Prostate gland (tissue), 2 donors: Measurements from ENCODE around the gene FER. TPM values are rescaled to one million over a fixed set of nuclear protein-coding genes. Genes with fewer than 3 reads are reported as not detected.

ENCODE experiments used
- DNase-seq: peaks from one replicate; pipeline ENCODE4 v3.0.0-alpha.2; 2019; ENCODE audit warnings: low spot score
- H3K27ac ChIP-seq, 2 donors: fragments of 200-600 bp; sonication (generic); 2 replicates each; pipeline ENCODE4 v1.5.1; 2017 to 2019
- H3K27me3 ChIP-seq: fragments of 200-600 bp; sonication (generic); replicated peaks from 2 replicates; pipeline ENCODE4 v1.5.1; 2019; ENCODE audit not compliant: insufficient read depth
- H3K36me3 ChIP-seq, 2 donors: fragments of 200-600 bp; sonication (generic); 1 replicate in 1 of 2; 2 replicates in 1 of 2; pipeline versions ENCODE4 v1.5.1 to v1.8.1; 2017 to 2019
- H3K4me1 ChIP-seq: fragments of 200-600 bp; sonication (generic); replicated peaks from 2 replicates; pipeline ENCODE4 v1.5.1; 2019
- H3K4me3 ChIP-seq, 2 donors: fragments of 200-600 bp; sonication (generic); 2 replicates each; pipeline ENCODE4 v1.5.1; 2017 to 2019
- H3K9me3 ChIP-seq: fragments of 200-600 bp; sonication (generic); 2 replicates; pipeline ENCODE4 v1.5.1; 2017
- POLR2A ChIP-seq: fragments of 450-650 bp; IDR thresholded peaks from one replicate; pipeline ENCODE4 v1.6.1; 2016; ENCODE audit warnings: antibody characterized with exemption, mild to moderate bottlenecking
- POLR2AphosphoS5 ChIP-seq: sonication (generic); formaldehyde crosslinking; IDR thresholded peaks from one replicate; pipeline ENCODE4 v1.6.1; 2017; ENCODE audit warnings: antibody characterized with exemption
- WGBS: methylation state at CpG from one replicate; pipeline ENCODE4 v1.1.5; 2018; 5-methylcytosine and 5-hydroxymethylcytosine counted together
- intact Hi-C: fragments of 100-400 bp; cut with DNase I; formaldehyde crosslinking; loops from one replicate; pipeline ENCODE4 v1.14.2; 2022
- total RNA-seq, 2 donors: library from RNA; depleted of rRNA; stranded (reverse); fragments of >200 nt; gene quantifications; one replicate each; pipeline ENCODE4 v1.1.0, GENCODE V29; 2016
- TF ChIP-seq, protein P1 (sequence below), 4 experiments: fragments of 200-600 bp in 2 of 4; fragments of 450-650 bp in 2 of 4; sonication (generic) in 2 of 4; IDR thresholded peaks; 1 replicate in 3 of 4; 2 replicates in 1 of 4; pipeline ENCODE4 v1.5.1; 2016 to 2019; ENCODE audit warnings: antibody characterized with exemption in 4 of 4, mild to moderate bottlenecking in 2 of 4, moderate library complexity in 2 of 4

Gene FER
- total RNA-seq, 2 donors from 2014 or later: 9.1 to 36.0 TPM

DNA sequence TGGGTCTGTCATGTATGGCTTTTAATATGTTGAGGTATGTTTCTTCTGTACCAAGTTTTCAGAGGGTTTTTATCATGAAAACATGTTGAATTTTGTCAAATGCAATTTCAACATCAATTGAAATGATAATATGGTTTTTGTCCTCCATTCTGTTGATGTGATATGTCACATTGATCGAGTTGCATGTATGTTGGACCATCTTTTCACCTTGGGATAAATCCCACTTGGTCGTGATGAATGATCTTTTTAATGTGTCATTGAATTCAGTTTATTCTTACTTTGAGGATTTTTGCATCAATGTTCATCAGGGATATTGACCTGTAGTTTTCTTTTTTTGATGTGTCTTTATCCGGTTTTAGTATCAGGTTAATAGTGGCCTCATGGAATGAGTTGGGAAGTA, 373.5 kb downstream of the FER start:
- intact Hi-C loops: no loop called here
- whole genome bisulfite sequencing: 93% methylated on average over 3 of the region's 3 CpGs
- TF ChIP-seq POLR2AphosphoS5: no peak
- TF ChIP-seq, protein P1, sequence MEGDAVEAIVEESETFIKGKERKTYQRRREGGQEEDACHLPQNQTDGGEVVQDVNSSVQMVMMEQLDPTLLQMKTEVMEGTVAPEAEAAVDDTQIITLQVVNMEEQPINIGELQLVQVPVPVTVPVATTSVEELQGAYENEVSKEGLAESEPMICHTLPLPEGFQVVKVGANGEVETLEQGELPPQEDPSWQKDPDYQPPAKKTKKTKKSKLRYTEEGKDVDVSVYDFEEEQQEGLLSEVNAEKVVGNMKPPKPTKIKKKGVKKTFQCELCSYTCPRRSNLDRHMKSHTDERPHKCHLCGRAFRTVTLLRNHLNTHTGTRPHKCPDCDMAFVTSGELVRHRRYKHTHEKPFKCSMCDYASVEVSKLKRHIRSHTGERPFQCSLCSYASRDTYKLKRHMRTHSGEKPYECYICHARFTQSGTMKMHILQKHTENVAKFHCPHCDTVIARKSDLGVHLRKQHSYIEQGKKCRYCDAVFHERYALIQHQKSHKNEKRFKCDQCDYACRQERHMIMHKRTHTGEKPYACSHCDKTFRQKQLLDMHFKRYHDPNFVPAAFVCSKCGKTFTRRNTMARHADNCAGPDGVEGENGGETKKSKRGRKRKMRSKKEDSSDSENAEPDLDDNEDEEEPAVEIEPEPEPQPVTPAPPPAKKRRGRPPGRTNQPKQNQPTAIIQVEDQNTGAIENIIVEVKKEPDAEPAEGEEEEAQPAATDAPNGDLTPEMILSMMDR (IDR thresholded peaks at IDR 0.05): no peak
- TF ChIP-seq POLR2A: no peak
- Histone ChIP-seq H3K4me3 (no peak overlapping the region), H3K27ac (no peak overlapping the region), H3K4me1 (no peaks in the 10 kb centered on the region), H3K27me3 (no peaks in the 10 kb centered on the region), H3K9me3 (no peaks in the 10 kb centered on the region), H3K36me3 (no peaks in the 10 kb centered on the region)
- DNase-seq: no peak

- intact Hi-C loops: no loop called here
- H3K27me3 ChIP-seq: no peaks in the 10 kb centered on the region
- WGBS: 85% methylated on average over 6 of the region's 6 CpGs
- no peaks in the 10 kb centered on the region for H3K4me1 ChIP-seq
- no peaks in the 10 kb centered on the region for H3K36me3 ChIP-seq
- no peaks in the 10 kb centered on the region for H3K9me3 ChIP-seq
- TF ChIP-seq POLR2A: no peak
- TF ChIP-seq, protein P1 (IDR thresholded peaks at IDR 0.05): no peak
- TF ChIP-seq POLR2AphosphoS5: no peak
- DNase-seq: no peak
- no peak overlapping the region for H3K27ac ChIP-seq
- H3K4me3 ChIP-seq: no peak overlapping the region
Observed at GRCh38 chr5:109125755-109126429, 378.2 kb downstream of the FER start.

DNA sequence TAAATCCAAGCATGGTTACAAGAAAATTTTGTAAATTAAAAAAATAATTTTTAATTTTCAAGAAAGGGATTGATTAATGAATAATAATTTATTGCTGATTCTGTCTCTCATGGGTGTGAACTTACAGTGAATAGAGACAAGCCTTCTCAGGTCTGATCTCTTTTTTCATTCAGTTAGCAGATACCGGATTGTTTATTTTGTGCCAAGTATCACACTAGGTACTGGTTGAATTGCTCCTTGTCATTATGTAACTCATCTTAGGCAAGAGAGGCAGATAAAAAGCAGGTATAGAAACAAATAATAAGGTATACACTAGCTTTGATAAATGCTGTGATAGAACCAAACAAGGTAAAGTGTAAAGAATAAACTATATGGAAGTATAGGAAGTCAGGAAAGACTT, 378.8 kb downstream of the FER start:
- WGBS: 77% methylated on average over 1 of the region's 1 CpG
- Histone ChIP-seq H3K4me1 (no peaks in the 10 kb centered on the region), H3K9me3 (no peaks in the 10 kb centered on the region), H3K27me3 (no peaks in the 10 kb centered on the region), H3K4me3 (no peak overlapping the region), H3K27ac (no peak overlapping the region), H3K36me3 (no peaks in the 10 kb centered on the region)
- TF ChIP-seq, protein P1 (IDR thresholded peaks at IDR 0.05): no peak
- no peak for TF ChIP-seq POLR2AphosphoS5
- TF ChIP-seq POLR2A: no peak
- no peak for DNase-seq
- intact Hi-C loops: no loop called here

GRCh38 chr5:109136906-109137305, 389.2 kb downstream of the FER start:
- H3K9me3 ChIP-seq: no peaks in the 10 kb centered on the region
- no peak overlapping the region for H3K4me3 ChIP-seq
- no peak for TF ChIP-seq POLR2AphosphoS5
- no peak overlapping the region for H3K27ac ChIP-seq
- H3K27me3 ChIP-seq: no peaks in the 10 kb centered on the region
- no peaks in the 10 kb centered on the region for H3K4me1 ChIP-seq
- intact Hi-C loops: no loop called here
- 59% methylated on average over 2 of the region's 2 CpGs for WGBS
- H3K36me3 ChIP-seq: no peaks in the 10 kb centered on the region
- no peak for DNase-seq

DNA sequence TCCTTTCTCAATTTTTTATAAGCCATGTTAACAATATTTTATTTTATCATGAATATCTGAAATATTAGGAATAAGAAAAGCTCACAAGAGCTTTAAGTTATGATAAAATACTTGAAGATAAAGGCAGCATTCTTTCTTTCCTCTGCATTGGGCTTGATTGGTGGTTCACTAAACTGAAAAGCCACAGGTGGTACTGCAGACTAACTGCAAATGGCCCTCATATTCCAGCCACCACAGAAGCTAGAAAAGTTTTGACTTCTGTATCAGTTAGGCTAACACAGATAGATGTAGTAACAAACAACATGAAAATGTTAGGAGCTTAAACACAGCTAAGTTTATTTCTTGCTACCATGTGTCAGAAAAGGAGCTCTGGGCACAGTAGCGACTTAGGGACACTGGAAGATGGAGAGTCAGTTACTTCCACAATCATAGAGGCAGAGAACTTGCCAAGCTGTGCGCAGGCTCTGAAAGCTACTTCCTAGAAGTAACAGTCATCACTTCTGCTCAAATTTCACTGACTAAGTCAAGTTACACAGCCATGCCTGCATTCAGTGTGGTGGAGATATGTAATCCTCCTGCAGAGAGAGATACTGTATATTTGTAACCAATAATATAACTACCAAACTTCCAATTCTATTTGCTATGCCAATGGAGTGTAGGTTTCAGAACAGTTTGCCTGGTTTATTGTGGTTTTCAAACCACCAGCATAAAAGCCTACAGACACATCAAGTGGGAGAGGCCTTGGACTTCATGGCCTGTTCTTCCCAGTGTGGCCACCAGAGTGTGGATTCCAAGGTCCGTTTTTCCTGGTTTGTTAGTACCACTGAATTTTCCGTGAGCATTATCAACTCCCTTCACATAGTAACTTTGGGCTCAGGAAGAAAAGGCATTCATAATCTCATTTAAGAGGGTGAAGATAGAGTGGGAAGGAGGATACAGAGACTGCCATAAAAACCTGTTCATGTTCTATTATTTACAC, 393.8 kb downstream of the FER start:
- H3K27me3 ChIP-seq: no peaks in the 10 kb centered on the region
- H3K9me3 ChIP-seq: no peaks in the 10 kb centered on the region
- H3K36me3 ChIP-seq: no peaks in the 10 kb centered on the region
- intact Hi-C loops: no loop called here
- no peak overlapping the region for H3K4me3 ChIP-seq
- H3K27ac ChIP-seq: no peak overlapping the region
- TF ChIP-seq, protein P1 (IDR thresholded peaks at IDR 0.05): no peak
- TF ChIP-seq POLR2AphosphoS5 (no peak), POLR2A (no peak)
- no peaks in the 10 kb centered on the region for H3K4me1 ChIP-seq
- DNase-seq: no peak
- 87% methylated on average over 4 of the region's 4 CpGs for WGBS
